ENCODE data around the gene RNF138. TPM values are rescaled to one million over a fixed set of nuclear protein-coding genes. Genes with fewer than 3 reads are reported as not detected.

The RNF138 gene
- total RNA-seq, 1 experiment from 2014 or later: 73.5 TPM

- H3K27ac Mint-ChIP-seq: no peak overlapping the region; a peak in 1 of 7 replicates
- H4K8ac ChIP-seq (replicated peaks; ENCODE audit: insufficient read length, low read depth, low read length): no peak overlapping the region
- no peak for TF ChIP-seq CTCF (conservative IDR thresholded peaks at IDR 0.05)
Observed at GRCh38 chr18:32074206-32074605, 17.5 kb upstream of the RNF138 start.

More at GRCh38 chr18:32074206-32074605, 17.5 kb upstream of the RNF138 start:
- Histone ChIP-seq H3K56ac (ENCODE audit: insufficient read length, low read depth, low read length) (no peak overlapping the region), H3T11ph (ENCODE audit: low read length) (no peak overlapping the region), H3K18ac (ENCODE audit: insufficient read length, low read depth, low read length) (no peak overlapping the region), H2AFZ (ENCODE audit: low read length) (no peak overlapping the region), H3K9ac (ENCODE audit: extremely low read depth, insufficient read length, low read length) (no peak overlapping the region), H2BK120ac (ENCODE audit: low read depth, low read length, poor library complexity, severe bottlenecking) (no peak overlapping the region), H3K23me2 (ENCODE audit: insufficient read length, low read depth, low read length, poor library complexity, severe bottlenecking) (no peaks in the 10 kb centered on the region), H3K79me2 (ENCODE audit: insufficient read depth, low read length) (no peaks in the 10 kb centered on the region), H2BK15ac (ENCODE audit: low read depth, low read length) (no peak overlapping the region), H3K27me3 (ENCODE audit: insufficient read depth, low read length) (no peaks in the 10 kb centered on the region), H2BK12ac (ENCODE audit: insufficient read length, low read depth, low read length) (no peak overlapping the region), H3K4me2 (ENCODE audit: insufficient read depth, insufficient read length, low read length) (no peak overlapping the region), H2BK20ac (ENCODE audit: low read depth, low read length, poor library complexity, severe bottlenecking) (no peak overlapping the region), H4K5ac (ENCODE audit: insufficient read length, low read depth, low read length) (no peak overlapping the region), H2AK5ac (ENCODE audit: insufficient read length, low read length) (no peak overlapping the region), H3K4me1 (ENCODE audit: insufficient read depth, low read length) (no peaks in the 10 kb centered on the region), H4K91ac (ENCODE audit: insufficient read length, low read depth, low read length) (no peak overlapping the region), H3K27ac (ENCODE audit: insufficient read length, low read depth, low read length) (no peak overlapping the region), H3K23ac (ENCODE audit: insufficient read length, low read depth, low read length) (no peak overlapping the region), H2BK5ac (ENCODE audit: insufficient read length, low read length) (no peak overlapping the region), H3K9me3 (ENCODE audit: control insufficient read depth, low read depth, low read length) (no peaks in the 10 kb centered on the region), H3K4ac (ENCODE audit: low read depth, low read length) (no peak overlapping the region), H3K79me1 (ENCODE audit: insufficient read depth, low read depth, low read length, poor library complexity, severe bottlenecking) (no peaks in the 10 kb centered on the region), H3K14ac (ENCODE audit: insufficient read depth, low read length) (no peak overlapping the region), H4K20me1 (ENCODE audit: control insufficient read depth, insufficient read depth, insufficient read length) (no peaks in the 10 kb centered on the region)
- Mint-ChIP-seq H3K4me3 (no peak overlapping the region), H3K4me1 (peaks cover 6% of the 10 kb centered on the region in 2 experiments), H3K9me3 (no peaks in the 10 kb centered on the region), H3K27me3 (ENCODE audit: low read depth) (no peaks in the 10 kb centered on the region), H3K36me3 (ENCODE audit: insufficient read depth in 1 of 3, low read depth in 3 of 3) (peaks cover 0 to 3% (median 0%) of the 10 kb centered on the region in 3 experiments; a peak in 2 of 7 replicates)
- no peak for DNase-seq
- no CpG with 5 or more reads among the region's 1 CpG for WGBS (ENCODE audit: extremely low coverage, insufficient read length, low lambda C conversion rate)
